GM18868 (cell line): ENCODE results near the gene SYT7.
"Not testable (repeated sequence)": the region's sequence is repeated elsewhere in the genome, so short reads cannot be mapped to it uniquely, and the experiment has no call there.

Source experiments
- ATAC-seq: cut with Tn5 transposase; IDR thresholded peaks from one replicate; pipeline ENCODE4 v1.9.1; 2021; ENCODE audit warnings: mild to moderate bottlenecking, moderate library complexity; ENCODE audit not compliant: unreplicated experiment

Gene SYT7

GRCh38 chr11:61481806-61482205 is 99.1 kb downstream of the SYT7 start:
- ATAC-seq = no peak

- ATAC-seq = no peak
These were observed 99.9 kb downstream of the SYT7 start for GRCh38 chr11:61480994-61481335.

- ATAC-seq = no peak
These were observed 100.4 kb downstream of the SYT7 start for GRCh38 chr11:61480261-61480993.

- not testable (repeated sequence) for ATAC-seq
These were observed 101.4 kb downstream of the SYT7 start for GRCh38 chr11:61479360-61480058.

- ATAC-seq = no peak
These were observed 103.1 kb downstream of the SYT7 start for GRCh38 chr11:61477727-61478148.

- ATAC-seq = no peak
These were observed 103.8 kb downstream of the SYT7 start for GRCh38 chr11:61477126-61477525.

- no peak for ATAC-seq
These were observed 104.5 kb downstream of the SYT7 start for GRCh38 chr11:61476371-61476770.

- ATAC-seq = no peak
These were observed 105.4 kb downstream of the SYT7 start for GRCh38 chr11:61475433-61475832.

GRCh38 chr11:61474013-61474643 is 106.7 kb downstream of the SYT7 start:
- ATAC-seq = no peak

- ATAC-seq = no peak
These were observed 107.4 kb downstream of the SYT7 start for GRCh38 chr11:61473370-61474012.

GRCh38 chr11:61472868-61473267 is 108.0 kb downstream of the SYT7 start:
- no peak for ATAC-seq

GRCh38 chr11:61472282-61472681 is 108.6 kb downstream of the SYT7 start:
- no peak for ATAC-seq

GRCh38 chr11:61468002-61468401 is 112.9 kb downstream of the SYT7 start:
- ATAC-seq = no peak

GRCh38 chr11:61467602-61468001 is 113.3 kb downstream of the SYT7 start:
- not testable (repeated sequence) for ATAC-seq
